Fibroblast of lung (primary cell): ENCODE measurements around the gene SLC9A3. TPM values are rescaled to one million over a fixed set of nuclear protein-coding genes. Genes with fewer than 3 reads are reported as not detected.

Experiments used
- DNase-seq, 2 donors: peaks; one replicate each; pipeline versions ENCODE4 v3.0.0 to v3.0.0-alpha.2; 2010; ENCODE audit warnings: low read depth in 2 of 2
- H2AFZ ChIP-seq: 2 replicates; pipeline ENCODE4 v1.5.1; 2012; ENCODE audit warnings: low read length, control low read depth, inconsistent platforms
- H3K27ac ChIP-seq: 2 replicates; pipeline ENCODE4 v1.5.1; 2011; ENCODE audit warnings: low read length, control low read depth; ENCODE audit not compliant: insufficient read depth
- H3K27me3 ChIP-seq: 2 replicates; pipeline ENCODE4 v1.5.1; 2011; ENCODE audit warnings: mild to moderate bottlenecking, low read length; ENCODE audit not compliant: control insufficient read depth, insufficient read depth
- H3K36me3 ChIP-seq: 2 replicates; pipeline ENCODE4 v1.5.1; 2011; ENCODE audit warnings: low read length; ENCODE audit not compliant: control insufficient read depth, insufficient read depth
- H3K4me1 ChIP-seq: 2 replicates; pipeline ENCODE4 v1.5.1; 2011; ENCODE audit warnings: low read length; ENCODE audit not compliant: control insufficient read depth, insufficient read depth; ENCODE audit errors: extremely low read depth
- H3K4me2 ChIP-seq: 2 replicates; pipeline ENCODE4 v1.5.1; 2011; ENCODE audit warnings: low read length, control low read depth; ENCODE audit not compliant: insufficient read depth; ENCODE audit errors: extremely low read depth
- H3K4me3 ChIP-seq, 4 experiments: fragments of 200-600 bp in 1 of 4; sonication (generic) in 1 of 4; replicated peaks in 1 of 4; 2 replicates each; pipeline ENCODE4 v1.5.1; 2011 to 2016; ENCODE audit warnings: low read length in 4 of 4, low read depth in 3 of 4, mild to moderate bottlenecking in 3 of 4, control low read depth in 2 of 4, inconsistent platforms in 1 of 4, mixed read lengths in 1 of 4; ENCODE audit not compliant: insufficient read depth in 1 of 4; ENCODE audit errors: control extremely low read depth in 1 of 4
- H3K79me2 ChIP-seq: 2 replicates; pipeline ENCODE4 v1.5.1; 2012; ENCODE audit warnings: mild to moderate bottlenecking, low read length, inconsistent platforms; ENCODE audit not compliant: control insufficient read depth, insufficient read depth
- H3K9ac ChIP-seq: 2 replicates; pipeline ENCODE4 v1.5.1; 2011; ENCODE audit warnings: mild to moderate bottlenecking, low read length, control low read depth; ENCODE audit not compliant: insufficient read depth
- H3K9me3 ChIP-seq: 2 replicates; pipeline ENCODE4 v1.5.1; 2012; ENCODE audit warnings: low read depth, low read length; ENCODE audit not compliant: control insufficient read depth, insufficient read depth
- H4K20me1 ChIP-seq: 2 replicates; pipeline ENCODE4 v1.5.1; 2011; ENCODE audit warnings: low read length; ENCODE audit not compliant: control insufficient read depth, insufficient read depth; ENCODE audit errors: extremely low read depth
- CTCF ChIP-seq, 2 donors: IDR thresholded peaks in 1 of 2; conservative IDR thresholded peaks in 1 of 2; 1 replicate in 1 of 2; 2 replicates in 1 of 2; pipeline ENCODE4 v1.5.1; 2011 to 2012; ENCODE audit warnings: low read length in 2 of 2, control low read depth in 1 of 2, inconsistent platforms in 1 of 2, low read depth in 1 of 2, mild to moderate bottlenecking in 1 of 2
- EZH2 ChIP-seq: IDR thresholded peaks from 2 replicates; pipeline ENCODE4 v1.5.1; 2012; ENCODE audit warnings: low read length, control low read depth, mild to moderate bottlenecking; ENCODE audit errors: missing control alignments
- polyA plus RNA-seq, 2 donors: library from polyadenylated mRNA; depleted of rRNA in 1 of 2; stranded (reverse) in 1 of 2; unstranded in 1 of 2; fragments of >200 nt; gene quantifications; 2 replicates each; pipeline ENCODE4 v1.2.1, GENCODE V29; 2011 to 2012; ENCODE audit warnings: missing spikeins in 1 of 2
- total RNA-seq: library from RNA; depleted of rRNA; stranded (reverse); fragments of >200 nt; gene quantifications from 2 replicates; pipeline ENCODE4 v1.2.1, GENCODE V29; 2014

Gene SLC9A3
- total and polyA plus RNA-seq, 2 donors (not counting 1 experiment from before 2014, with no cell fraction given): 0.50 to 0.84 TPM

- H3K9ac ChIP-seq: no peak overlapping the region
- no peak overlapping the region for H3K27ac ChIP-seq
Observed at GRCh38 chr5:504326-505154, 19.7 kb downstream of the SLC9A3 start.

GRCh38 chr5:502325-503079, 21.7 kb downstream of the SLC9A3 start:
- Histone ChIP-seq H3K4me3 (no peak overlapping the region), H3K9ac (no peak overlapping the region), H3K4me2 (no peak overlapping the region), H3K27me3 (peaks cover 11% of the 10 kb centered on the region), H3K4me1 (no peaks in the 10 kb centered on the region), H3K9me3 (no peaks in the 10 kb centered on the region), H3K79me2 (no peaks in the 10 kb centered on the region), H3K27ac (no peak overlapping the region), H4K20me1 (no peaks in the 10 kb centered on the region), H2AFZ (no peak overlapping the region), H3K36me3 (no peaks in the 10 kb centered on the region)
- no peak for TF ChIP-seq EZH2
- TF ChIP-seq CTCF (conservative IDR thresholded peaks at IDR 0.05 in 1 of 2, IDR thresholded peaks at IDR 0.05 in 1 of 2; ENCODE audit: low read depth in 1 of 2, low read length in 2 of 2): no peak
- DNase-seq: no peak

More at GRCh38 chr5:504326-505154, 19.7 kb downstream of the SLC9A3 start:
- H3K27me3 ChIP-seq: peaks cover 12% of the 10 kb centered on the region
- H3K36me3 ChIP-seq: no peaks in the 10 kb centered on the region
- H3K9me3 ChIP-seq: no peaks in the 10 kb centered on the region
- DNase-seq: no peak
- H3K4me3 ChIP-seq: no peak overlapping the region
- TF ChIP-seq EZH2: no peak
- TF ChIP-seq CTCF (conservative IDR thresholded peaks at IDR 0.05 in 1 of 2, IDR thresholded peaks at IDR 0.05 in 1 of 2; ENCODE audit: low read depth in 1 of 2, low read length in 2 of 2): no peak
- H3K4me2 ChIP-seq: no peak overlapping the region
- no peak overlapping the region for H2AFZ ChIP-seq
- no peaks in the 10 kb centered on the region for H3K79me2 ChIP-seq
- no peaks in the 10 kb centered on the region for H3K4me1 ChIP-seq
- no peaks in the 10 kb centered on the region for H4K20me1 ChIP-seq

- H2AFZ ChIP-seq: no peak overlapping the region
- no peak overlapping the region for H3K27ac ChIP-seq
- H3K9me3 ChIP-seq: no peaks in the 10 kb centered on the region
- H4K20me1 ChIP-seq: no peaks in the 10 kb centered on the region
- H3K4me3 ChIP-seq: no peak overlapping the region
- no peaks in the 10 kb centered on the region for H3K79me2 ChIP-seq
- no peaks in the 10 kb centered on the region for H3K36me3 ChIP-seq
- no peaks in the 10 kb centered on the region for H3K4me1 ChIP-seq
- no peak overlapping the region for H3K9ac ChIP-seq
- no peak overlapping the region for H3K4me2 ChIP-seq
- no peak for DNase-seq
- H3K27me3 ChIP-seq: peaks cover 11% of the 10 kb centered on the region
- TF ChIP-seq EZH2 (no peak), CTCF (conservative IDR thresholded peaks at IDR 0.05 in 1 of 2, IDR thresholded peaks at IDR 0.05 in 1 of 2; ENCODE audit: low read depth in 1 of 2, low read length in 2 of 2) (no peak)
Observed at GRCh38 chr5:501831-502184, 22.4 kb downstream of the SLC9A3 start.
